Bronchial epithelial cell (primary cell): ENCODE results near the gene TRIM26. TPM values are rescaled to one million over a fixed set of nuclear protein-coding genes. Genes with fewer than 3 reads are reported as not detected.
A peak's percentile ranks its signal among the peaks of the same experiment; 100 is the strongest.

ENCODE experiments used
- DNase-seq: peaks from one replicate; pipeline ENCODE4 v3.0.0-alpha.2; 2010; ENCODE audit warnings: low read depth
- FAIRE-seq: peaks from 2 replicates; lab custom pipeline; 2011; peaks lifted over from hg19 to GRCh38; lab: Jason Lieb, UNC
- H3K27me3 ChIP-seq: 2 replicates; pipeline ENCODE4 v1.5.1; 2011; ENCODE audit warnings: low read length; ENCODE audit not compliant: control insufficient read depth, insufficient read depth
- H3K36me3 ChIP-seq: 2 replicates; pipeline ENCODE4 v1.5.1; 2011; ENCODE audit warnings: low read length; ENCODE audit not compliant: control insufficient read depth, insufficient read depth
- H3K4me3 ChIP-seq: 2 replicates; pipeline ENCODE4 v1.5.1; 2011; ENCODE audit warnings: mild to moderate bottlenecking, low read depth, low read length, control low read depth
- total RNA-seq: library from RNA; depleted of rRNA; stranded (reverse); fragments of >200 nt; gene quantifications from 2 replicates; pipeline ENCODE4 v1.2.1, GENCODE V29; 2014
- TF ChIP-seq, protein P1 (sequence below): IDR thresholded peaks from 2 replicates; pipeline ENCODE4 v1.5.1; 2011; ENCODE audit warnings: mild to moderate bottlenecking, moderate library complexity, low read length, control low read depth, inconsistent platforms; ENCODE audit not compliant: insufficient read depth, severe bottlenecking

The TRIM26 gene
- total RNA-seq, 1 donor from 2014 or later: 24.7 TPM

DNA sequence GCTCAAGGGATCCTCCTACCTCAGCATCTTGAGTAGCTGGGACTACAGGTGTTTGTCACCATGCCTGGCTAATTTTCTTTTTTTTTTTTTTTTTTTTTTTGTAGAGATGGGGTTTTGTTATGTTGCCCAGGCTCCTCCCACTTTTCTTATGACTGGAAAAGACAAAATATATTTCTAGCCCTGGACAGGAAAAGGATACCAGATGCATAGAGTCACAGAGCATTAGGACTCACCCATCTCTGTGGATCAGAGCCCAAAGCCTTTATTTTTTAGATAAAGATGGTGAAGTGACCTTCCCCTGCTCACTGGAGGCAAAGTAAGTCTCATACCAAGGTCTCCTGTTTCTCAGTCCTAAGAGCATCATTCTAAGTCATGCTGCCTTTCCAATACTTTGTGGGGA lies 55.6 kb downstream of the TRIM26 start:
- Histone ChIP-seq H3K4me3 (no peak overlapping the region), H3K36me3 (no peaks in the 10 kb centered on the region), H3K27me3 (no peaks in the 10 kb centered on the region)
- DNase-seq: no peak
- no peak for FAIRE-seq
- TF ChIP-seq, protein P1, sequence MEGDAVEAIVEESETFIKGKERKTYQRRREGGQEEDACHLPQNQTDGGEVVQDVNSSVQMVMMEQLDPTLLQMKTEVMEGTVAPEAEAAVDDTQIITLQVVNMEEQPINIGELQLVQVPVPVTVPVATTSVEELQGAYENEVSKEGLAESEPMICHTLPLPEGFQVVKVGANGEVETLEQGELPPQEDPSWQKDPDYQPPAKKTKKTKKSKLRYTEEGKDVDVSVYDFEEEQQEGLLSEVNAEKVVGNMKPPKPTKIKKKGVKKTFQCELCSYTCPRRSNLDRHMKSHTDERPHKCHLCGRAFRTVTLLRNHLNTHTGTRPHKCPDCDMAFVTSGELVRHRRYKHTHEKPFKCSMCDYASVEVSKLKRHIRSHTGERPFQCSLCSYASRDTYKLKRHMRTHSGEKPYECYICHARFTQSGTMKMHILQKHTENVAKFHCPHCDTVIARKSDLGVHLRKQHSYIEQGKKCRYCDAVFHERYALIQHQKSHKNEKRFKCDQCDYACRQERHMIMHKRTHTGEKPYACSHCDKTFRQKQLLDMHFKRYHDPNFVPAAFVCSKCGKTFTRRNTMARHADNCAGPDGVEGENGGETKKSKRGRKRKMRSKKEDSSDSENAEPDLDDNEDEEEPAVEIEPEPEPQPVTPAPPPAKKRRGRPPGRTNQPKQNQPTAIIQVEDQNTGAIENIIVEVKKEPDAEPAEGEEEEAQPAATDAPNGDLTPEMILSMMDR: no peak

- H3K27me3 ChIP-seq: no peaks in the 10 kb centered on the region
- H3K36me3 ChIP-seq: no peaks in the 10 kb centered on the region
- DNase-seq (no peak), FAIRE-seq (no peak)
- TF ChIP-seq, protein P1: no peak
- H3K4me3 ChIP-seq: no peak overlapping the region
These were observed 56.4 kb downstream of the TRIM26 start for GRCh38 chr6:30156774-30157173.

- H3K36me3 ChIP-seq: no peaks in the 10 kb centered on the region
- TF ChIP-seq, protein P1: no peak
- no peak overlapping the region for H3K4me3 ChIP-seq
- DNase-seq: peak; percentile 65
- no peak for FAIRE-seq
- no peaks in the 10 kb centered on the region for H3K27me3 ChIP-seq
These were observed 57.0 kb downstream of the TRIM26 start for GRCh38 chr6:30156262-30156599.

GRCh38 chr6:30155520-30156261 lies 57.5 kb downstream of the TRIM26 start:
- Histone ChIP-seq H3K27me3 (no peaks in the 10 kb centered on the region), H3K36me3 (no peaks in the 10 kb centered on the region), H3K4me3 (no peak overlapping the region)
- DNase-seq (peak; percentile 37), FAIRE-seq (no peak)
- TF ChIP-seq, protein P1: no peak

GRCh38 chr6:30154709-30155519 lies 58.3 kb downstream of the TRIM26 start:
- FAIRE-seq (no peak), DNase-seq (peak; percentile 69)
- Histone ChIP-seq H3K36me3 (no peaks in the 10 kb centered on the region), H3K4me3 (no peak overlapping the region), H3K27me3 (no peaks in the 10 kb centered on the region)
- TF ChIP-seq, protein P1: no peak
